Hepatocyte (in vitro differentiated cells): ENCODE data around the gene THSD4. TPM values are rescaled to one million over a fixed set of nuclear protein-coding genes. Genes with fewer than 3 reads are reported as not detected.

ENCODE experiments used
- DNase-seq: peaks from one replicate; pipeline ENCODE4 v3.0.0-alpha.2; 2016; ENCODE audit warnings: low spot score
- H2AFZ ChIP-seq: fragments of 200-600 bp; sonication (generic); 2 replicates; pipeline ENCODE4 v1.6.0; 2016; ENCODE audit warnings: antibody characterized with exemption, mild to moderate bottlenecking
- H3K27ac ChIP-seq: fragments of 200-600 bp; sonication (generic); 2 replicates; pipeline ENCODE4 v1.5.1; 2016; ENCODE audit warnings: mild to moderate bottlenecking
- H3K27me3 ChIP-seq: fragments of 200-600 bp; sonication (generic); 2 replicates; pipeline ENCODE4 v1.6.1; 2016
- H3K36me3 ChIP-seq: fragments of 200-600 bp; sonication (generic); replicated peaks from 2 replicates; pipeline ENCODE4 v1.5.1; 2016; ENCODE audit warnings: low read depth; ENCODE audit not compliant: insufficient read depth
- H3K4me1 ChIP-seq: fragments of 200-600 bp; sonication (generic); 2 replicates; pipeline ENCODE4 v1.5.1; 2016; ENCODE audit warnings: mild to moderate bottlenecking, moderate library complexity; ENCODE audit not compliant: insufficient read depth
- H3K4me2 ChIP-seq: fragments of 200-600 bp; sonication (generic); 2 replicates; pipeline ENCODE4 v1.6.0; 2016
- H3K4me3 ChIP-seq: fragments of 200-600 bp; sonication (generic); 2 replicates; pipeline ENCODE4 v1.5.1; 2016; ENCODE audit warnings: mild to moderate bottlenecking
- H3K79me2 ChIP-seq: fragments of 200-600 bp; sonication (generic); 2 replicates; pipeline ENCODE4 v1.6.0; 2017; ENCODE audit warnings: mild to moderate bottlenecking
- H3K9me2 ChIP-seq: fragments of 200-600 bp; sonication (generic); replicated peaks from 2 replicates; pipeline ENCODE4 v1.6.0; 2017; ENCODE audit warnings: mild to moderate bottlenecking; ENCODE audit not compliant: insufficient read depth
- H3K9me3 ChIP-seq: fragments of 200-600 bp; sonication (generic); 2 replicates; pipeline ENCODE4 v1.5.1; 2016; ENCODE audit warnings: low read depth, mild to moderate bottlenecking
- H4K20me1 ChIP-seq: fragments of 200-600 bp; sonication (generic); 2 replicates; pipeline ENCODE4 v1.6.0; 2016; ENCODE audit warnings: mild to moderate bottlenecking; ENCODE audit not compliant: insufficient read depth, poor library complexity, severe bottlenecking
- EZH2 ChIP-seq: fragments of 200-600 bp; sonication (generic); IDR thresholded peaks from 2 replicates; pipeline ENCODE4 v1.6.1; 2016; ENCODE audit warnings: antibody characterized with exemption, mild to moderate bottlenecking, borderline replicate concordance
- EZH2phosphoT487 ChIP-seq: fragments of 200-600 bp; sonication (generic); IDR thresholded peaks from one replicate; pipeline ENCODE4 v1.6.1; 2018; ENCODE audit warnings: antibody characterized with exemption, mild to moderate bottlenecking, low read depth, moderate library complexity; ENCODE audit not compliant: unreplicated experiment, severe bottlenecking
- WGBS: methylation state at CpG from one replicate; pipeline ENCODE4 v1.1.6; 2016; ENCODE audit warnings: low lambda C conversion rate; ENCODE audit errors: missing lambda C conversion rate; 5-methylcytosine and 5-hydroxymethylcytosine counted together
- polyA plus RNA-seq: library from polyadenylated mRNA; unstranded; fragments of >200 nt; fragmentation: Nextera tagmentation; extraction: Ambion mirVana; gene quantifications from 2 replicates; pipeline ENCODE4 v1.2.1, GENCODE V29; 2016
- total RNA-seq: library from RNA; depleted of rRNA; stranded (reverse); fragments of >200 nt; gene quantifications from 2 replicates; pipeline ENCODE4 v1.2.3, GENCODE V29; 2014
- TF ChIP-seq, protein P1 (sequence below): fragments of 200-600 bp; sonication (generic); IDR thresholded peaks from 2 replicates; pipeline ENCODE4 v1.5.1; 2016; ENCODE audit warnings: antibody characterized with exemption, mild to moderate bottlenecking; ENCODE audit not compliant: poor library complexity

THSD4 gene
- total and polyA plus RNA-seq, 2 experiments from 2014 or later, result 4.3 to 7.0 TPM

- no peaks in the 10 kb centered on the region for H3K9me3 ChIP-seq
- DNase-seq, result peak; percentile 60
These were observed 632.1 kb downstream of the THSD4 start for GRCh38 chr15:71747128-71748083.

DNA sequence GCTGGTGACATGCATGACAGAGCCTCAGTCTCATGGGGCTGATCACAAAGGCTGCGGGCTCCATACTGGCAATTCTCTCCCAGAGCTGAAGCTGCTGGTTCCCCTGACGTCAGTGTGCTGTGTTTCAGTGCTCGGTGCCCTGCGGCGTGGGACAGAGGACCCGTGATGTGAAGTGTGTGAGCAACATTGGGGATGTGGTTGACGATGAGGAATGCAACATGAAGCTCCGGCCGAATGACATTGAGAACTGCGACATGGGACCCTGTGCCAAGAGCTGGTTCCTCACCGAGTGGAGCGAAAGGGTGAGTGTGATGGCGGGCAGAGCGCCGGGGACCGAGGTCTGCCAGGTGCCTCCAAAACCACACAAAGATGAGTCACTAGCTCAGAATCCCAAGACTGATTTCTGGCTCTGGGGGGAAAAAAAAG is 633.0 kb downstream of the THSD4 start:
- DNase-seq, result no peak
- TF ChIP-seq EZH2 (no peak), EZH2phosphoT487 (no peak)
- TF ChIP-seq, protein P1, sequence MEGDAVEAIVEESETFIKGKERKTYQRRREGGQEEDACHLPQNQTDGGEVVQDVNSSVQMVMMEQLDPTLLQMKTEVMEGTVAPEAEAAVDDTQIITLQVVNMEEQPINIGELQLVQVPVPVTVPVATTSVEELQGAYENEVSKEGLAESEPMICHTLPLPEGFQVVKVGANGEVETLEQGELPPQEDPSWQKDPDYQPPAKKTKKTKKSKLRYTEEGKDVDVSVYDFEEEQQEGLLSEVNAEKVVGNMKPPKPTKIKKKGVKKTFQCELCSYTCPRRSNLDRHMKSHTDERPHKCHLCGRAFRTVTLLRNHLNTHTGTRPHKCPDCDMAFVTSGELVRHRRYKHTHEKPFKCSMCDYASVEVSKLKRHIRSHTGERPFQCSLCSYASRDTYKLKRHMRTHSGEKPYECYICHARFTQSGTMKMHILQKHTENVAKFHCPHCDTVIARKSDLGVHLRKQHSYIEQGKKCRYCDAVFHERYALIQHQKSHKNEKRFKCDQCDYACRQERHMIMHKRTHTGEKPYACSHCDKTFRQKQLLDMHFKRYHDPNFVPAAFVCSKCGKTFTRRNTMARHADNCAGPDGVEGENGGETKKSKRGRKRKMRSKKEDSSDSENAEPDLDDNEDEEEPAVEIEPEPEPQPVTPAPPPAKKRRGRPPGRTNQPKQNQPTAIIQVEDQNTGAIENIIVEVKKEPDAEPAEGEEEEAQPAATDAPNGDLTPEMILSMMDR, result no peak
- H2AFZ ChIP-seq, result no peak overlapping the region
- no peaks in the 10 kb centered on the region for H3K9me3 ChIP-seq
- no peak overlapping the region for H3K4me3 ChIP-seq
- no peak overlapping the region for H3K4me2 ChIP-seq
- H3K27ac ChIP-seq, result peak overlapping the region; percentile 91
- H3K36me3 ChIP-seq, result no peaks in the 10 kb centered on the region
- no peaks in the 10 kb centered on the region for H3K79me2 ChIP-seq
- WGBS, result 94% methylated on average over 16 of the region's 16 CpGs
- peaks cover 31% of the 10 kb centered on the region for H3K4me1 ChIP-seq
- no peaks in the 10 kb centered on the region for H3K27me3 ChIP-seq
- no peaks in the 10 kb centered on the region for H3K9me2 ChIP-seq
- no peaks in the 10 kb centered on the region for H4K20me1 ChIP-seq

More at GRCh38 chr15:71747128-71748083, 632.1 kb downstream of the THSD4 start:
- Histone ChIP-seq H2AFZ (no peak overlapping the region), H3K4me3 (no peak overlapping the region), H3K36me3 (no peaks in the 10 kb centered on the region), H3K9me2 (no peaks in the 10 kb centered on the region), H3K79me2 (no peaks in the 10 kb centered on the region), H3K4me2 (peak overlapping the region; percentile 14), H4K20me1 (no peaks in the 10 kb centered on the region), H3K4me1 (peaks cover 32% of the 10 kb centered on the region), H3K27ac (peak overlapping the region; percentile 91), H3K27me3 (no peaks in the 10 kb centered on the region)
- TF ChIP-seq EZH2 (no peak), EZH2phosphoT487 (no peak)
- TF ChIP-seq, protein P1, result no peak
- 46% methylated on average over 12 of the region's 12 CpGs for WGBS

DNA sequence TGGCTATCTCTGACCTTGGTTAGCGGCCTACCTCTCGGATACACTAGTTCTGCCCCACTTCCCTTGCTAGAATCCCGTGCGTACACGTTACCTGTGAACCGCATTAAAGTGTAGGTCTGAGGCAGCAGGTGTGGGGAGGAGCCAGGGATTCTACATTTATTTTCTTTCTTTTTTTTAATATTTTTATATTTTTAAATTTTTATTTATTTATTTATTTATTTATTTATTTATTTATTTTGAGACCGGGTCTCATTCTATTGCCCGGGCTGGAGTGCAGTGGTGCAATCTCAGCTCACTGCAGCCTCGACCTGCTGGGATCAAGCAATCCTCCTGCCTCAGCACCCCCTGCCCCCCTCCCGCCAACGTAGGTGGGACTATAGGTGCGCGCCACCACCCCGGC is 634.2 kb downstream of the THSD4 start:
- H4K20me1 ChIP-seq, result no peaks in the 10 kb centered on the region
- no peaks in the 10 kb centered on the region for H3K9me3 ChIP-seq
- no peaks in the 10 kb centered on the region for H3K79me2 ChIP-seq
- TF ChIP-seq EZH2phosphoT487, result no peak
- TF ChIP-seq, protein P1, result no peak
- TF ChIP-seq EZH2, result no peak
- peaks cover 31% of the 10 kb centered on the region for H3K4me1 ChIP-seq
- no peak overlapping the region for H2AFZ ChIP-seq
- no peak for DNase-seq
- no peaks in the 10 kb centered on the region for H3K9me2 ChIP-seq
- H3K27ac ChIP-seq, result no peak overlapping the region
- no peaks in the 10 kb centered on the region for H3K27me3 ChIP-seq
- H3K4me3 ChIP-seq, result no peak overlapping the region
- H3K4me2 ChIP-seq, result no peak overlapping the region
- H3K36me3 ChIP-seq, result no peaks in the 10 kb centered on the region
- WGBS, result 98% methylated on average over 14 of the region's 14 CpGs
